ENCODE data around the gene CRYL1. TPM values are rescaled to one million over a fixed set of nuclear protein-coding genes. Genes with fewer than 3 reads are reported as not detected.
A peak's percentile ranks its signal among the peaks of the same experiment; 100 is the strongest.

CRYL1 gene
- total RNA-seq, 1 experiment from 2014 or later: 26.5 TPM

GRCh38 chr13:20461860-20462532, 63.7 kb downstream of the CRYL1 start:
- Histone ChIP-seq H3K9me2 (ENCODE audit: insufficient read depth) (no peaks in the 10 kb centered on the region), H3K4me2 (ENCODE audit: low read length) (peak overlapping the region; percentile 44), H3K4me1 (ENCODE audit: control insufficient read depth in 1 of 2, insufficient read depth in 2 of 2, low read length in 2 of 2) (peaks cover 24 to 27% of the 10 kb centered on the region in 2 experiments), H2AFZ (ENCODE audit: low read depth, low read length, poor library complexity, severe bottlenecking) (no peak overlapping the region), H3K9ac (ENCODE audit: low read length) (no peak overlapping the region), H3K27me3 (ENCODE audit: insufficient read depth, low read length) (no peaks in the 10 kb centered on the region), H3K79me2 (ENCODE audit: insufficient read depth, low read length) (no peaks in the 10 kb centered on the region), H3K36me3 (ENCODE audit: control insufficient read depth in 1 of 2, insufficient read depth in 2 of 2, low read length in 2 of 2) (no peaks in the 10 kb centered on the region), H3K9me3 (ENCODE audit: control insufficient read depth in 1 of 2, insufficient read depth in 1 of 2, low read depth in 1 of 2, low read length in 2 of 2) (no peaks in the 10 kb centered on the region), H4K20me1 (ENCODE audit: insufficient read depth) (no peaks in the 10 kb centered on the region), H3K27ac (ENCODE audit: low read depth, low read length) (no peak overlapping the region), H3K4me3 (replicated peaks in 1 of 2; ENCODE audit: low read depth in 1 of 2, low read length in 2 of 2) (no peak overlapping the region)
- ATAC-seq: peak; percentile 53
- no peak for DNase-seq (ENCODE audit: low read depth, low spot score)
- intact Hi-C loops (cut with micrococcal nuclease): no loop called here
- POLR2A ChIA-PET: no interaction called here
- BruUV-seq (replicated peaks): no TSS peak
- TF ChIP-seq RAD21 (IDR thresholded peaks at IDR 0.05; ENCODE audit: low read depth): no peak
- no peak for TF ChIP-seq SIN3A (IDR thresholded peaks at IDR 0.05; ENCODE audit: low read depth)
- TF ChIP-seq FOSL1 (IDR thresholded peaks at IDR 0.05; ENCODE audit: low read depth): no peak
- CTCF ChIA-PET: no interaction called here
- RAD21 ChIA-PET (ENCODE audit: low non-redundant PET in 1 of 2, low total read pairs in 2 of 2, uncharacterized antibody in 2 of 2, unreplicated experiment in 2 of 2): interaction anchor here in 1 of 2 experiments (0.6 kb wide), 1 partner anchor 279 kb away, joined by 3 read pairs; no protein-coding TSS in a partner anchor

GRCh38 chr13:20461481-20461859, 64.2 kb downstream of the CRYL1 start:
- Histone ChIP-seq H3K4me3 (replicated peaks in 1 of 2; ENCODE audit: low read depth in 1 of 2, low read length in 2 of 2) (no peak overlapping the region), H3K9ac (ENCODE audit: low read length) (no peak overlapping the region), H3K79me2 (ENCODE audit: insufficient read depth, low read length) (no peaks in the 10 kb centered on the region), H3K9me3 (ENCODE audit: control insufficient read depth in 1 of 2, insufficient read depth in 1 of 2, low read depth in 1 of 2, low read length in 2 of 2) (no peaks in the 10 kb centered on the region), H3K4me1 (ENCODE audit: control insufficient read depth in 1 of 2, insufficient read depth in 2 of 2, low read length in 2 of 2) (peaks cover 24 to 27% of the 10 kb centered on the region in 2 experiments), H3K27me3 (ENCODE audit: insufficient read depth, low read length) (no peaks in the 10 kb centered on the region), H2AFZ (ENCODE audit: low read depth, low read length, poor library complexity, severe bottlenecking) (no peak overlapping the region), H3K4me2 (ENCODE audit: low read length) (peak overlapping the region; percentile 44), H4K20me1 (ENCODE audit: insufficient read depth) (no peaks in the 10 kb centered on the region), H3K9me2 (ENCODE audit: insufficient read depth) (no peaks in the 10 kb centered on the region), H3K36me3 (ENCODE audit: control insufficient read depth in 1 of 2, insufficient read depth in 2 of 2, low read length in 2 of 2) (no peaks in the 10 kb centered on the region), H3K27ac (ENCODE audit: low read depth, low read length) (no peak overlapping the region)
- intact Hi-C loops (cut with micrococcal nuclease): no loop called here
- RAD21 ChIA-PET (ENCODE audit: low non-redundant PET in 1 of 2, low total read pairs in 2 of 2, uncharacterized antibody in 2 of 2, unreplicated experiment in 2 of 2): interaction anchor here in 1 of 2 experiments (0.6 kb wide), 1 partner anchor 279 kb away, joined by 3 read pairs; no protein-coding TSS in a partner anchor
- ATAC-seq (peak; percentile 70), DNase-seq (ENCODE audit: low read depth, low spot score) (no peak)
- no TSS peak for BruUV-seq (replicated peaks)
- POLR2A ChIA-PET: no interaction called here
- TF ChIP-seq FOSL1 (IDR thresholded peaks at IDR 0.05; ENCODE audit: low read depth) (0 out of 2 replicates have a peak, but pooled peaks have one; percentile 15), EZH2phosphoT487 (IDR thresholded peaks at IDR 0.05; ENCODE audit: borderline replicate concordance) (no peak), ZNF274 (IDR thresholded peaks at IDR 0.05; ENCODE audit: low read depth, low read length) (no peak)
- CTCF ChIA-PET: no interaction called here

Measured in HCT116 (cell line).